ENCODE results near the gene UTP4.

DNA sequence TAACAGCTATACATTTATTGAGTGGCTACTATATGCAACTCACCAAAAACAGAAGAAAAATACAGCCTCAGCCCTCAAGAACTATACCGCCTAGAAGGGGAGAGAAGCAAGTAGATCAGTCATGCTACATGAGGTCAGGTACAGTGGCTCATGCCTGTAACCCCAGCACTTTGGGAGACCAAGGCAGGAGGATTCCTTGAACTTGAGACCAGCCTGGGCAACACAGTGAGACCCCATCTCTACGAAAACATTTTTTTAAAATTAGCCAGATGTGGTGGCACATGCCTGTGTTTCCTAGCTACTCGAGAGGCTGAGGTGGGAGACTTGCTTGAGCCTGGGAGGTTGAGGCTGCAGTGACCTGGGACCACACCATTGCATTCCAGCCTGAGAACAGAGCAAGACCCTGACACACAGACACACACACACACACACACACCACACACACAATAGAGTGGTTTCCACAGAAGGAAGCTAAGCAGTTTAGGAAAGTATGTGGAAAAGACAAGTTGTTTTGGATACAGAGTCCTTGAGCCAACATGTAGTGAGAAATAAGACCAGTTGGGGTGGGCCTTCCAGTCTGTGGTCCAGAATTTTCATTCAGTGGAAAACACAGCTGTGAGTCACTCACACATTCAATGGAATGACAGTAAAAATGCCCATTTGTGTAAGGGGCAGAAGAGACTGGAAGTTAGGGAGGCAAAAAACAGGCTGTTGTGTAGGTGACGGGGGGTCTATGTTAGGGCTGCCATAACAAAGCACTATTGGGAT, 43.8 kb downstream of the UTP4 start:
- TF ChIP-seq, protein P1, sequence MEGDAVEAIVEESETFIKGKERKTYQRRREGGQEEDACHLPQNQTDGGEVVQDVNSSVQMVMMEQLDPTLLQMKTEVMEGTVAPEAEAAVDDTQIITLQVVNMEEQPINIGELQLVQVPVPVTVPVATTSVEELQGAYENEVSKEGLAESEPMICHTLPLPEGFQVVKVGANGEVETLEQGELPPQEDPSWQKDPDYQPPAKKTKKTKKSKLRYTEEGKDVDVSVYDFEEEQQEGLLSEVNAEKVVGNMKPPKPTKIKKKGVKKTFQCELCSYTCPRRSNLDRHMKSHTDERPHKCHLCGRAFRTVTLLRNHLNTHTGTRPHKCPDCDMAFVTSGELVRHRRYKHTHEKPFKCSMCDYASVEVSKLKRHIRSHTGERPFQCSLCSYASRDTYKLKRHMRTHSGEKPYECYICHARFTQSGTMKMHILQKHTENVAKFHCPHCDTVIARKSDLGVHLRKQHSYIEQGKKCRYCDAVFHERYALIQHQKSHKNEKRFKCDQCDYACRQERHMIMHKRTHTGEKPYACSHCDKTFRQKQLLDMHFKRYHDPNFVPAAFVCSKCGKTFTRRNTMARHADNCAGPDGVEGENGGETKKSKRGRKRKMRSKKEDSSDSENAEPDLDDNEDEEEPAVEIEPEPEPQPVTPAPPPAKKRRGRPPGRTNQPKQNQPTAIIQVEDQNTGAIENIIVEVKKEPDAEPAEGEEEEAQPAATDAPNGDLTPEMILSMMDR (IDR thresholded peaks at IDR 0.05), result no peak
- TF ChIP-seq EZH2 (IDR thresholded peaks at IDR 0.05), result no peak
